Measurements from ENCODE around the gene MAML2.

Gene MAML2

GRCh38 chr11:96265220-96265737, 77.7 kb downstream of the MAML2 start:
- DNase-seq, result no peak

GRCh38 chr11:96264364-96264763, 78.6 kb downstream of the MAML2 start:
- no peak for DNase-seq

- no peak for DNase-seq
Measured at GRCh38 chr11:96263238-96263763, 79.7 kb downstream of the MAML2 start.

GRCh38 chr11:96260532-96260931, 82.5 kb downstream of the MAML2 start:
- DNase-seq, result no peak

GRCh38 chr11:96260067-96260511, 82.9 kb downstream of the MAML2 start:
- no peak for DNase-seq

GRCh38 chr11:96259134-96259830, 83.7 kb downstream of the MAML2 start:
- DNase-seq, result no peak

- no peak for DNase-seq
Measured at GRCh38 chr11:96257972-96258934, 84.7 kb downstream of the MAML2 start.

- no peak for DNase-seq
Measured at GRCh38 chr11:96257036-96257435, 86.0 kb downstream of the MAML2 start.

- DNase-seq, result no peak
Measured at GRCh38 chr11:96256215-96257011, 86.6 kb downstream of the MAML2 start.

GRCh38 chr11:96254854-96255253, 88.1 kb downstream of the MAML2 start:
- DNase-seq, result no peak

GRCh38 chr11:96254087-96254486, 88.9 kb downstream of the MAML2 start:
- no peak for DNase-seq

- no peak for DNase-seq
Measured at GRCh38 chr11:96246718-96247552, 96.1 kb downstream of the MAML2 start.

GRCh38 chr11:96242971-96243647, 99.9 kb downstream of the MAML2 start:
- DNase-seq, result peak; percentile 94

- DNase-seq, result no peak
Measured at GRCh38 chr11:96242191-96242847, 100.7 kb downstream of the MAML2 start.

- DNase-seq, result no peak
Measured at GRCh38 chr11:96241331-96241841, 101.6 kb downstream of the MAML2 start.

- no peak for DNase-seq
Measured at GRCh38 chr11:96238563-96239135, 104.3 kb downstream of the MAML2 start.

- no peak for DNase-seq
Measured at GRCh38 chr11:96237766-96238266, 105.2 kb downstream of the MAML2 start.

- no peak for DNase-seq
Measured at GRCh38 chr11:96235751-96236150, 107.2 kb downstream of the MAML2 start.

GRCh38 chr11:96234866-96235441, 108.0 kb downstream of the MAML2 start:
- no peak for DNase-seq

Measured in right forelimb (tissue), 1 donor.